Liver (tissue), 9 donors: ENCODE results near the gene CORO2A. TPM values are rescaled to one million over a fixed set of nuclear protein-coding genes. Genes with fewer than 3 reads are reported as not detected.

Experiments
- DNase-seq: peaks from one replicate; pipeline ENCODE4 v3.0.0-alpha.2; 2017; ENCODE audit warnings: low spot score
- H3K27ac ChIP-seq, 2 donors: one replicate each; pipeline ENCODE4 v1.7.0; 2013; ENCODE audit warnings: inconsistent platforms in 2 of 2, low read length in 2 of 2, control low read depth in 1 of 2, low read depth in 1 of 2, mild to moderate bottlenecking in 1 of 2
- H3K27me3 ChIP-seq, 4 donors: one replicate each; pipeline versions ENCODE4 v1.6.1 to v1.7.0; 2013; ENCODE audit warnings: low read length in 3 of 4, inconsistent platforms in 1 of 4, mild to moderate bottlenecking in 1 of 4, moderate library complexity in 1 of 4; ENCODE audit not compliant: control insufficient read depth in 4 of 4, insufficient read depth in 4 of 4
- H3K36me3 ChIP-seq, 4 donors: one replicate each; pipeline versions ENCODE4 v1.6.1 to v1.7.0; 2013; ENCODE audit warnings: low read length in 3 of 4, mild to moderate bottlenecking in 3 of 4, low read depth in 1 of 4, moderate library complexity in 1 of 4; ENCODE audit not compliant: control insufficient read depth in 4 of 4, insufficient read depth in 3 of 4
- H3K4me1 ChIP-seq, 4 donors: one replicate each; pipeline versions ENCODE4 v1.6.1 to v1.7.0; 2013; ENCODE audit warnings: low read length in 3 of 4, mild to moderate bottlenecking in 3 of 4, moderate library complexity in 1 of 4; ENCODE audit not compliant: control insufficient read depth in 4 of 4, insufficient read depth in 4 of 4
- H3K4me3 ChIP-seq, 3 donors: one replicate each; pipeline versions ENCODE4 v1.6.1 to v1.7.0; 2013; ENCODE audit warnings: low read length in 3 of 3, control low read depth in 1 of 3, low read depth in 1 of 3, mild to moderate bottlenecking in 1 of 3
- H3K9ac ChIP-seq, 2 donors: one replicate each; pipeline ENCODE4 v1.7.0; 2013; ENCODE audit warnings: low read length in 2 of 2, mild to moderate bottlenecking in 2 of 2, moderate library complexity in 2 of 2, control low read depth in 1 of 2, low read depth in 1 of 2
- H3K9me3 ChIP-seq, 4 donors: one replicate each; pipeline versions ENCODE4 v1.6.1 to v1.7.0; 2013; ENCODE audit warnings: low read length in 3 of 4; ENCODE audit not compliant: control insufficient read depth in 4 of 4
- EGR1 ChIP-seq, 2 donors: IDR thresholded peaks; 2 replicates each; pipeline ENCODE4 v1.6.1; 2016 to 2018; ENCODE audit warnings: antibody characterized with exemption in 2 of 2, low read depth in 2 of 2
- FOXA2 ChIP-seq: IDR thresholded peaks from 2 replicates; pipeline ENCODE4 v1.6.1; 2016; ENCODE audit warnings: antibody characterized with exemption
- GABPA ChIP-seq, 2 donors: IDR thresholded peaks in 1 of 2; conservative IDR thresholded peaks in 1 of 2; 2 replicates each; pipeline ENCODE4 v1.6.1; 2016; ENCODE audit warnings: antibody characterized with exemption in 2 of 2, mild to moderate bottlenecking in 1 of 2, moderate library complexity in 1 of 2
- HNF4A ChIP-seq, 2 donors: conservative IDR thresholded peaks; 2 replicates each; pipeline ENCODE4 v1.6.1; 2016; ENCODE audit warnings: antibody characterized with exemption in 2 of 2, mild to moderate bottlenecking in 2 of 2
- JUND ChIP-seq, 2 donors: IDR thresholded peaks; 2 replicates each; pipeline ENCODE4 v1.6.1; 2016; ENCODE audit warnings: antibody characterized with exemption in 2 of 2
- MAX ChIP-seq: IDR thresholded peaks from 2 replicates; pipeline ENCODE4 v1.6.1; 2016; ENCODE audit warnings: antibody characterized with exemption
- RAD21 ChIP-seq, 2 donors: IDR thresholded peaks; 2 replicates each; pipeline ENCODE4 v1.6.1; 2016; ENCODE audit warnings: antibody characterized with exemption in 2 of 2, mild to moderate bottlenecking in 2 of 2
- RXRA ChIP-seq, 2 donors: IDR thresholded peaks; 2 replicates each; pipeline ENCODE4 v1.6.1; 2017 to 2018; ENCODE audit warnings: antibody characterized with exemption in 2 of 2, mild to moderate bottlenecking in 1 of 2
- SP1 ChIP-seq: IDR thresholded peaks from 2 replicates; pipeline ENCODE4 v1.6.1; 2018; ENCODE audit warnings: antibody characterized with exemption, mild to moderate bottlenecking
- TAF1 ChIP-seq: conservative IDR thresholded peaks from 2 replicates; pipeline ENCODE4 v1.6.1; 2016; ENCODE audit warnings: antibody characterized with exemption, mild to moderate bottlenecking
- ZBTB33 ChIP-seq: IDR thresholded peaks from 2 replicates; pipeline ENCODE4 v1.6.1; 2016; ENCODE audit warnings: antibody characterized with exemption
- WGBS: extraction: QIAGEN DNeasy Blood & Tissue Kit; methylation state at CpG from one replicate; pipeline ENCODE4 v1.1.7; 2013; 5-methylcytosine and 5-hydroxymethylcytosine counted together
- polyA plus RNA-seq, 2 donors: library from polyadenylated mRNA; stranded (reverse) in 1 of 2; unstranded in 1 of 2; fragments of 200-250 nt in 1 of 2; fragments of >200 nt in 1 of 2; fragmentation: Nextera tagmentation in 1 of 2; extraction: Ambion mirVana in 1 of 2; gene quantifications; one replicate each; pipeline versions ENCODE4 v1.2.1 to v1.2.3, GENCODE V29; 2013 to 2015
- total RNA-seq, 2 donors: library from RNA; depleted of rRNA; stranded (reverse); fragments of >200 nt; gene quantifications; one replicate each; pipeline ENCODE4 v1.2.3, GENCODE V29; 2014
- TF ChIP-seq, protein P1 (sequence below): IDR thresholded peaks from 2 replicates; pipeline ENCODE4 v1.6.1; 2016; ENCODE audit warnings: antibody characterized with exemption, mild to moderate bottlenecking
- TF ChIP-seq, protein P2 (sequence below): fragments of 150-350 bp; IDR thresholded peaks from 2 replicates; pipeline ENCODE4 v1.5.1; 2017; ENCODE audit warnings: improper control_type of control experiment, low read depth, low read length; ENCODE audit not compliant: missing input control
- donor health status: healthy.
- donor health status: healthy.
- donor health status: healthy.
- donor health status: healthy.
- donor health status: healthy.

The CORO2A gene
- total and polyA plus RNA-seq, 4 donors: 1.2 to 2.8 (median 1.4) TPM

GRCh38 chr9:98209530-98209929, 17.1 kb upstream of the CORO2A start (continued):
- TF ChIP-seq, protein P1, sequence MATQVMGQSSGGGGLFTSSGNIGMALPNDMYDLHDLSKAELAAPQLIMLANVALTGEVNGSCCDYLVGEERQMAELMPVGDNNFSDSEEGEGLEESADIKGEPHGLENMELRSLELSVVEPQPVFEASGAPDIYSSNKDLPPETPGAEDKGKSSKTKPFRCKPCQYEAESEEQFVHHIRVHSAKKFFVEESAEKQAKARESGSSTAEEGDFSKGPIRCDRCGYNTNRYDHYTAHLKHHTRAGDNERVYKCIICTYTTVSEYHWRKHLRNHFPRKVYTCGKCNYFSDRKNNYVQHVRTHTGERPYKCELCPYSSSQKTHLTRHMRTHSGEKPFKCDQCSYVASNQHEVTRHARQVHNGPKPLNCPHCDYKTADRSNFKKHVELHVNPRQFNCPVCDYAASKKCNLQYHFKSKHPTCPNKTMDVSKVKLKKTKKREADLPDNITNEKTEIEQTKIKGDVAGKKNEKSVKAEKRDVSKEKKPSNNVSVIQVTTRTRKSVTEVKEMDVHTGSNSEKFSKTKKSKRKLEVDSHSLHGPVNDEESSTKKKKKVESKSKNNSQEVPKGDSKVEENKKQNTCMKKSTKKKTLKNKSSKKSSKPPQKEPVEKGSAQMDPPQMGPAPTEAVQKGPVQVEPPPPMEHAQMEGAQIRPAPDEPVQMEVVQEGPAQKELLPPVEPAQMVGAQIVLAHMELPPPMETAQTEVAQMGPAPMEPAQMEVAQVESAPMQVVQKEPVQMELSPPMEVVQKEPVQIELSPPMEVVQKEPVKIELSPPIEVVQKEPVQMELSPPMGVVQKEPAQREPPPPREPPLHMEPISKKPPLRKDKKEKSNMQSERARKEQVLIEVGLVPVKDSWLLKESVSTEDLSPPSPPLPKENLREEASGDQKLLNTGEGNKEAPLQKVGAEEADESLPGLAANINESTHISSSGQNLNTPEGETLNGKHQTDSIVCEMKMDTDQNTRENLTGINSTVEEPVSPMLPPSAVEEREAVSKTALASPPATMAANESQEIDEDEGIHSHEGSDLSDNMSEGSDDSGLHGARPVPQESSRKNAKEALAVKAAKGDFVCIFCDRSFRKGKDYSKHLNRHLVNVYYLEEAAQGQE: no peak
- TF ChIP-seq HNF4A (conservative IDR thresholded peaks at IDR 0.05) (no peak), FOXA2 (no peak), EGR1 (IDR thresholded peaks at IDR 0.05; ENCODE audit: low read depth in 2 of 2) (no peak), SP1 (no peak), ZBTB33 (no peak)

GRCh38 chr9:98208635-98209034, 16.2 kb upstream of the CORO2A start:
- WGBS: 67% methylated on average over 20 of the region's 20 CpGs
- no peak for DNase-seq
- Histone ChIP-seq H3K27me3 (no peaks in the 10 kb centered on the region), H3K9ac (no peak overlapping the region), H3K27ac (peak overlapping the region in 1 of 2 donors; percentile 20), H3K9me3 (no peaks in the 10 kb centered on the region), H3K36me3 (no peaks in the 10 kb centered on the region), H3K4me3 (no peak overlapping the region), H3K4me1 (peaks cover 0 to 32% (median 21%) of the 10 kb centered on the region in 4 donors)
- TF ChIP-seq TAF1 (no peak), FOXA2 (no peak), EGR1 (IDR thresholded peaks at IDR 0.05; ENCODE audit: low read depth in 2 of 2) (no peak), RAD21 (IDR thresholded peaks at IDR 0.05) (no peak), JUND (IDR thresholded peaks at IDR 0.05) (no peak), GABPA (IDR thresholded peaks at IDR 0.05 in 1 of 2, conservative IDR thresholded peaks at IDR 0.05 in 1 of 2) (no peak), MAX (no peak), RXRA (IDR thresholded peaks at IDR 0.05) (no peak), HNF4A (conservative IDR thresholded peaks at IDR 0.05) (no peak), ZBTB33 (no peak)
- TF ChIP-seq, protein P1: no peak
- TF ChIP-seq, protein P2, sequence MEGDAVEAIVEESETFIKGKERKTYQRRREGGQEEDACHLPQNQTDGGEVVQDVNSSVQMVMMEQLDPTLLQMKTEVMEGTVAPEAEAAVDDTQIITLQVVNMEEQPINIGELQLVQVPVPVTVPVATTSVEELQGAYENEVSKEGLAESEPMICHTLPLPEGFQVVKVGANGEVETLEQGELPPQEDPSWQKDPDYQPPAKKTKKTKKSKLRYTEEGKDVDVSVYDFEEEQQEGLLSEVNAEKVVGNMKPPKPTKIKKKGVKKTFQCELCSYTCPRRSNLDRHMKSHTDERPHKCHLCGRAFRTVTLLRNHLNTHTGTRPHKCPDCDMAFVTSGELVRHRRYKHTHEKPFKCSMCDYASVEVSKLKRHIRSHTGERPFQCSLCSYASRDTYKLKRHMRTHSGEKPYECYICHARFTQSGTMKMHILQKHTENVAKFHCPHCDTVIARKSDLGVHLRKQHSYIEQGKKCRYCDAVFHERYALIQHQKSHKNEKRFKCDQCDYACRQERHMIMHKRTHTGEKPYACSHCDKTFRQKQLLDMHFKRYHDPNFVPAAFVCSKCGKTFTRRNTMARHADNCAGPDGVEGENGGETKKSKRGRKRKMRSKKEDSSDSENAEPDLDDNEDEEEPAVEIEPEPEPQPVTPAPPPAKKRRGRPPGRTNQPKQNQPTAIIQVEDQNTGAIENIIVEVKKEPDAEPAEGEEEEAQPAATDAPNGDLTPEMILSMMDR: no peak
